Renal cortex interstitium (tissue), 11 donors: Measurements from ENCODE around the gene DGLUCY. TPM values are rescaled to one million over a fixed set of nuclear protein-coding genes. Genes with fewer than 3 reads are reported as not detected.
"Not testable (repeated sequence)": the region's sequence is repeated elsewhere in the genome, so short reads cannot be mapped to it uniquely, and the experiment has no call there.

Experiments
- DNase-seq, 11 donors: peaks; one replicate each; pipeline ENCODE4 v3.0.0-alpha.2; 2013; ENCODE audit warnings: low read depth in 9 of 11, low spot score in 4 of 11; ENCODE audit errors: extremely low read depth in 1 of 11
- polyA plus RNA-seq, 3 donors: library from polyadenylated mRNA; unstranded; fragments of 120-200 nt; gene quantifications; one replicate each; pipeline ENCODE4 v1.2.1, GENCODE V29; 2013; ENCODE audit not compliant: insufficient read length in 3 of 3

DGLUCY gene
- polyA plus RNA-seq, 3 donors, result 65.4 to 79.2 (median 73.4) TPM

DNA sequence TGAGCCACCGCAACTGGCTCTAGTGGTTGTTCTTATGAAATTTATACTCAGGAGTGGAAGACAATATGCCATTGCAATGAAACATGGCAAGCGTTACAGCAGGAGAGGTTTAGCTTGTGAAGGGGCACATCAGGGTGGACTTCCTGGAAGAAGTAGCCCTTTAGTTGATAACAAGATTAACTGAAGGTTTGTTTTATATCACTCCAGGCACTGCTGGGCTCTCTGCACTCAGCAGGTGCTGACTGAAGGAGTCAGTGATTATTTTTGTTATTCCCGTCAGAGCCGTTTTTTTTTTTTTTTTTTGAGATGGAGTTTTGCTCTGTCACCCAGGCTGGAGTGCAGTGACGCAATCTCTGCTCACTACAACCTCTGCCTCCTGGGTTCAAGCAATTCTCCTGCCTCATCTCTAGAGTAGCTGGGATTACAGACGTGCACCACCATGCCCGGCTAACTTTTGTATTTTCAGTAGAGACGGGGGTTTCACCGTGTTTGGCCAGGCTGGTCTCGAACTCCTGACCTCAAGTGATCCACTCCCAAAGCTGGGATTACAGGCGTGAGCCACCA lies 148.2 kb downstream of the DGLUCY start:
- DNase-seq, result no peak

GRCh38 chr14:91263329-91263728 lies 149.5 kb downstream of the DGLUCY start:
- DNase-seq, result no peak

DNA sequence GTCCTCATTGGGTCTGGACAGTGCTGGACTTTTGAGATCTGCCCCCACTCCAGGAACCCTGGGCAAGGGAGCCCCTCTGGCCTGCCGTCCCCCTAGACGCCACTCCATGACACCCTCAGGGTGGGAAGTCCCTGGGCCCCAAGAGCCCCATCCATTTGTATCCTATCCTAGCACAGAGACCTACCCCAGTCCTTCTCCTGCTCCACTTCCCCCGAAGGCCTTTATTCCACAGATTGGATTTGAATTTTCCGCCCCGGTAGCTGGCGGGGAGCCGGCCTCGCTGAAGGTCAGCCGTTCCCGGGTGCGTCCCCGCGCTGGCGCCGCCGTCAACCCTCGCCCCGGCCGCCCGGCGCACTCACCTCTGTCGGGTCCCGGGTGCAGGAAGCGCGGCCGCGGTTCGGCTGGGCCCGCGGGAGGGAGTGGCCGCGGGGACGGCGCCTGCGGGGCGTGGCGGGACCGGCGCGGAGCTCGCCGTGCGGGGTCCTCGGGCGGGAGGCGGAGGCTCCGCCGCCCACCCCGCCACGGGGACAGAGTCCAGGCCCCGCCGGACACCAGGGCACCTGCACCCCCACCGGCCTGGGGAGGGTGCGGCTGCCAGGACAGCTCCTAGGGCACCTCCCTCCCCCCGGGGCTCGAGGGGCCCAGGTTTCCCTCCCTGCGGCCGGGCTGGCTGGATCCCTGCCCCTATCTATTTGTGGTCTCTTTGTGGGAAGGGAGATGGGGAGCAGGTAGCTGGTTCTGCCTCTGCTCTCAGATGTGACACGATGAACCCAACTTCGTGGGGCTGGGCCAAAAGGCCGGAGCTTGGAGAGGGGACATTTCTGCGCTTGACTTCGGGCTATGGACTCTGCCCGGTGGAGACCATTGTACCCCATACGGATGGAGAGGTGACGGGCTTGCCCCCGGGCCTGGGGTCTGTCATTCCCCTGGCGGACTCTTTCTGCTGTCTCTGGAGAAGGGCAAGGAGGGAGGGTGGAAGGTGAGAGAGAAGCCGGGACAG lies 150.6 kb downstream of the DGLUCY start:
- DNase-seq, result no peak

DNA sequence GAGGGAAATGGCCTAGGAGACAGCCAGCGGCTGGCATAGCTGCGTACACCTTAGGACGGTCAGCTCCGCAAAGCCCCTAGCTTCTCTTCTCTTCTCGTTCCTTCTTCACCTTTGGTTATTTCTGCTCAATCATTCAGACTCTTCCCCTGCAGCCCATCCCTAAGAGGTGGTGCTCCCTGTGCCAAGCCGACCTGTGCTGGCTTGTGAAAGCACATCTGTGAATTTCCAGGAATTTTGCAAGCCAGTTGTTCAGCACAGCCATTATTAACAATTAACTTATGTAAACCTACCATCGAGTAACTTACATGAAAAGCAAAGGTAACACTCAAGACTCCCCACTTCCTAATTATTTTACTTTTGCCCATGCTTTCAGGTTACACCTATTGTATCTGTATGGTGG lies 151.5 kb downstream of the DGLUCY start:
- DNase-seq, result no peak

DNA sequence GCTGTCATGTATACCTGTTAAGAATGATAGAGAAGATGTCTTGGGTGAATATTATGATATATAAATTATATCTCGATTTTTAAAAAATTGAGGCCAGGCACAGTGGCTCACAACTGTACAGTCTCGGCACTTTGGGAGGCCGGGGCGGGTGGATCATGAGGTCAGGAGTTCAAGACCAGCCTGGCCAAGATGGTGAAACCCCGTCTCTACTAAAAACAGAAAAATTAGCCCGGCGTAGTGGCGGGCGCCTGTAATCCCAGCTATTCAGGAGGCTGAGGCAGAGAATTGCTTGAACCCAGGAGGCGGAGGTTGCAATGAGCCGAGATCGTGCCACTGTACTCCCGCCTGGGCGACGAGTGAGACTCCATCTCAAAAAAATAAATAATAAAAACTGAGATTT lies 152.4 kb downstream of the DGLUCY start:
- not testable (repeated sequence) for DNase-seq

DNA sequence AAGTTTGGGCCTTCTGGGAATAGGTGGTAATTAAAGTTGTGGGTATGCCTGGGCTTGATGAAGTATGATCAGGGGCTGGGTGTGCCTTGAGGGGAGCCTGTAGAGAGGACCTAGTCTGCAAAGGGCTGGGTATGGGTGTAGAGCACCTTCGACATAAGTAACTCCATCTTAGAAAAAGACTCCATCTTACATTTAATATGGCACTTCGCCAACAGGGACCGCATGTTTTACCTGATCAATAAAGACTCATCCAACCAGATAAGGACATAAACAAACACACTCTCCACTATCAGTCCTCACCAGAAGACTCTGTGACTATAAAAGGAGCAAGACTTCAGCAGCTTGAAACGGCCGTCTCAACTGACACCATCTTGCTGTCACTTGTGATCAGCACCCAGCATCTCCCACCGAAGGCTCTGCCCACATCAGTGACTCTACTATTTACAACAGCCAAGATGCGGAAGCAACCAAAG lies 154.1 kb downstream of the DGLUCY start:
- DNase-seq, result no peak

DNA sequence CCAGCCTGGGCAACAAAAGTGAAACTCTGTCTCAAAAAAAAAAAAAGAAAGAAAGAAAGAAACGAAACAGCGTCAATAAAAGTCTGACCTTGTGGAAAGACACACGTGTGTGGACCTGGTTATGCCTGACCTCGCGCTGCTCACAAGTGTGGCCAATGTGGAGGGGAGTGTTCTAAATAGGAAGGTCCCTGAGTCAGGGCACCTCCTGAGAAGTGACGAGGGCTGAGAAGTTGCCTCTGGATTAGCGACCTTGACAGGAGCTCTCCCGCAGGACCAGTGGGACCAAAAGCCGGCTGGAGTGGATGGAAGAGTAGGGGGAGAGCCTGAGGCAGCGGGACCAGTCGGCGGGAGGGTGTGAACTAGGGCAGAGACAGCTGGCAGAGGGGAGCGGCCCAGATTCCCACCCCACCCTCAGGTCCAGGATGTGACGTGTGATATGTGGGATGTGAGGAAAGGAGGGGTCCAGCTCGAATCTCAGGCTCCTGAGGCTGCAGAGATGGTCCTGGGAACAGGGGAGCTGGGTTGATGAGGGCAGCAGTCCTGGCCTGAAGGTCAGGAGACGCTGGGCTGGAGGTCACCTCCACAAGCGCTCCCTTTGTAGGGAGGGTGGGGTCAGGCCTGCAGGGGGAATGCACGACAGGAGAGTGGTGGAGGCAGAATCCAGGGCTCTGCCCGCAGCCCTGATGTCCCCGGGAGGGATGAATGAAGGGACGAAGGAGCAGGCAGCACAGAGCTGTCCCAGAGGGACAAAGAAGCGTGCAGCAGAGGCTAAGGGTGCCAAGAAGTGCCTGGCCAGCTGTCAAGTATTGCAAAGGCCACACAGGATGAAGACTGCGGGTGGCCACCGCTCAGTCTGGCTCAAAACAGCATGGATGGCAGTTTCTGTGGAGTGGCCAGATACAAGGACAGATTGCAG lies 155.5 kb downstream of the DGLUCY start:
- DNase-seq, result no peak

DNA sequence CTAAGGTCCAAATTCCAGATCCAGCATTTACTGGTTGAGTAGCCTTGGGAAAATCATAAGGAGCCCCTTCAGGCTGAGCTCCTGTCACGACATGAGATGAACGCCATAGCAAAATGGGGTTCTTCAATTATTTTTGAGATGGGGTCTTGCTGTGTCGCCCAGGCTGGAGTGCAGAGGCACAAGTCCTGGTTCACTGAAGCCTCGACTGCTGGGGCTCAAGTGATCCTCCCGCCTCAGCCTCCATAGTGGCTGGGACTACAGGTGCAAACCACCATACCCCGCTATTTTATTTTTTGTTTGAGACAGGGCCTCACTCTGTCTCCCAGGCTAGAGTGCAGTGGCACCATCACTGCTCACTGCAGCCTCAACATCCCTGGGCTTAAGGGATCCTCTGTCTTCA lies 156.3 kb downstream of the DGLUCY start:
- no peak for DNase-seq

DNA sequence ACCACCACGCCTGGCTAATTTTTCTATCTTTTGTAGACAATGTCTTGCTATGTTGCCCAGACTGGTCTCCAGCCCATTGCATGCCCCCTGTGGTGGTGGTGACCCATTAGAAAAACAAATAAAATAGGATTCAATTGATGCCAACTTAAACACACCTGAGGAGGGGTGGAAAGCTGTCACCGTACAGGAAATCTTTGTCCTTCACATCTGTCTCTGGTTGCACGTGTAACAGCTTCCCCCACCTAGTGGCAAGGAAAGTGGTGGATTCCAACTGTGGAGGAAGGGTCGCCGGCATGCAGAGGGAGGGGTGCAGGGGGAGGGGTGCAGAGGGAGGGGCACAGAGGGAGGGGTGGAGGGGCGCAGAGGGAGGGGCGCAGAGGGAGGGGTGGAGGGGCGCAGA lies 156.7 kb downstream of the DGLUCY start:
- no peak for DNase-seq

GRCh38 chr14:91271639-91272038 lies 157.8 kb downstream of the DGLUCY start:
- no peak for DNase-seq

GRCh38 chr14:91272341-91273272 lies 158.7 kb downstream of the DGLUCY start:
- no peak for DNase-seq

DNA sequence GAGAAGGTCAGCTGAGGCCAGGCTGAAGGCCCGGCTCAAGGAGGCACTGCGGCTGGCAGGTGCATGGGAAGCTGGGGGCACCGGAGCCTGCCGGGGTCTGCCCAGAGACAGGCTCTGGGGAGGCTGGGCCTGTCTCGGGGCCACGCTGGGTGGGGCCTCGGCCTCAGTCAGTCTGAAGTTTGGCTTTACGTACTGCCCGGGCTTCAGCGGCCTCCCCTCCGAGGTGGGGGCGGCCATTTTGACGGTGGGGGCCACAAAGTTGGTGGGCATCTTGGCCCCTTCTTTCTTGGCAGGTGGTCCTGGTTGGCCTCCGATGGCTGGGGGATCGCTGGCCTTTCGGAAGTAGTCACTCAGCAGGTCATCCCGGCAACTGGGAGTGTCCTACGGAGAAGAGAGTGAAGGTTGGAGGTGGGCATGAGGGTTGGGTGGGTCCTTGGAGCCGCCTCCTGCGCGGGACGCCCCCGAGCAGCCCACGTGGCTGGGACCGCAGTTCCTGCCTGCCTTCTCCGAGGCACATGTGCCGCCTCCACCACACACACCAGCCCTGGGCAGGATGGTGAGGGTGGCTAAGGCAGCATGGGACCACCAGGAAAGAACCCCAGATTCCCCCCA lies 159.5 kb downstream of the DGLUCY start:
- DNase-seq, result no peak

DNA sequence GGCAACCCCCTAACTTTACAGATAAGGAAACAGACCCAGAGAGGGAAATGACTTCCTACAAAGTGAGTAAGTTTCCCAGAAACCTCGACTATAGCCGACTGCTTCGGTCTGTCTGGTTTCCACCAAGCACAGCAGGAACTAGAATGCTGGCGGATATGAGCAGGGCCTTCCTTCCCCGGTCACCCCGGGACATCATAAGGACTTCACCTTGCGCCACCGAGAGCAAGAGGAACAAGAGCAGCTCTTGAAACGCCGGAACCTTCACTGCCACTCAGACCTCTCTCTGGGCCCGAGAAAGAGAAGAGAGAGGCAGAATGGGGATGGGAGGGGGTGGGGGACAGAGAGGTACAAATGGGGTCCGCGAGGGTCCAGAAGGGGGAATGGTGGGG lies 160.0 kb downstream of the DGLUCY start:
- no peak for DNase-seq

DNA sequence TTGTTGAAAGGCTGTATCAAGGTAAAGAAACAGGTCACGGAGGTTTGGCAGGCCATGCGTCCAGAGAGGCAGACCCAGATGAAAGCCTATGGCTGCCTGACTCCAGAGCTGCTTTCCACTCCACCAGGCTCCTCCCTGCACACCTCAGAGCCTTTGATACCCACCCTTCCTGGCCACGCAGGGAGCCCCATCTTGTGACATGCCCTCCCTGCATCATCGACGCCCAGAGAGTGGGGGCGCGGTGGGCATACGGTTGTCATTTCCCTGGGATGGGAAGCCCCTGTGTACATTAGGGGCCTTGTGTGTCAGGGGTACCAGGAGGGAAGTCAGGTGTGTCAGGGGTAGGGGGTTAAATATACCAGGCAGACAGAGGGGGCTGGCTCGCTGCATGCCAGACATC lies 160.9 kb downstream of the DGLUCY start:
- no peak for DNase-seq
